A549 treated with ZK216348 at 1 μM for 4 hours (cell line): Measurements from ENCODE around the gene ELMO3. TPM values are rescaled to one million over a fixed set of nuclear protein-coding genes. Genes with fewer than 3 reads are reported as not detected.

Source experiments
- total RNA-seq: library from RNA; stranded (reverse); fragments of 200-300 nt; extraction: Qiagen RNA extraction; gene quantifications from 5 replicates; pipeline ENCODE4 v1.2.3, GENCODE V29; 2022; ENCODE audit warnings: low read depth

The ELMO3 gene
- total RNA-seq: 0.61 to 1.9 TPM (median 1.3 TPM) in 5 replicates

DNA sequence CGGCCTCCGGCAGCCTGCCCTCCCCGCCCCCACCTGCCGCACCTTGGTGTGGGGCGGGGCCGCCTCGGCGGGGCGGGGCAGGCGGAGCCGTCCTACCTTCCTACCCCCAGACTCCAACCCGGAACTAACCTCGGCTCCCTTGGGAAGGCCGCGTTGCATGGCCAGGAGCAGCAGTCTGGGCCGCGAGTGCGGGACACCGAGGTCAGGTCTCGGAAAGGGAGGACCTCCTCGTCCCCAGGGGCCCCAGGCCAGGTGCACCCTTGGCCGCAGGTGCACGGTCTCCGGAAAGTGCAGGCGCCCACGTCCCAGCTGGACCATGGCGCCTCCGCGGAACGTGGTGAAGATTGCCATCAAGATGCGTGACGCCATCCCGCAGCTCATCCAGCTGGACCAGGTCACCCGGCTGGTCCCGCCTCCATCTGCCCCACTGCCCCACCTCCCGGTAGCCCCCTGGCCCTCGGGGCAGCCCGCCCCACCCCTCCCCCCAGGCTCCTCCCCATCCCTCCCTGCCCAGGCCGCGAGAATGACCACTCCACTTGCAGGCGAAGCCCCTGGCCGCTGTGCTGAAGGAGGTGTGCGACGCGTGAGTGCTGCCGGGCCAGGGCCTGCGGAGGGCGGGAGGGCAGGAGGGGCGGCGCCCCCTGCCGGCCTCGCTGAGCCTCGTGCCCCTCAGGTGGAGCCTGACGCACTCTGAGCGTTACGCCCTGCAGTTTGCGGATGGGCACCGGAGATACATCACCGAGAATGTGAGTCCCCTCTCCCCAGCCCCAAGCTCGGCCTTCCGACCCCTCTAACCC is at the start of gene ELMO3:
ELMO3 (plus strand) TSS at position 121 of the 797 bp plus-strand sequence; CDS start at position 317, 196 bp downstream.

DNA sequence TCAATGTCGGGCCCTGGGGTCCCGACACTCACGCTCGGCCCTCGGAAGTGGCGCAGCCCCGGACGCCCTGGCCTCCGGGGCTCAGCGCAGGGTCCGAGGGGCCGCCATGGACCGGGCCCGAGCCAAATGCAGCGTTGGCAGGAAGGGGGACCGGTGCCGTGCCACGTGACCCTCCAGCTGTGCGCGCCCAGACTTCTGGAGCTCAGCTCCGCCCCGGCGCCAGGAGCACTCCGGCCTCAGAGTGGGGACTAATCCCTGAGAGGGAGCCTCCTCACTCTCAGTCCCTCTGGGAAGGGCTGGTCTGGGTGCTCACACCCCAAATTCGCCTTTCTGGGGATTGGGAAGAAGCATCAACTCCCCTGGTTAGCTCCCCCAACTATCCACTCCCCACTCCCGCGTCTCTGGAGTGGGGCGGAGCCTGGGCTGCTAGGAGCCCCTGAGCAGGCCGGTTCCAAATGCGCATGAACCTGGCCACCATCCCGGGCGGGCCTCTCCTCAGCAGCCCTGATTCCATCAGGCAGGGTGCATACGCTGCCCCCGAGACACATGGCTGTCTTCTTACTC is 48.0 kb upstream of the ELMO3 start, which contains the start of gene B3GNT9:
B3GNT9 (minus strand) TSS at position 166 of the 564 bp plus-strand sequence. CDS start 513 bp downstream, outside the sequence.

GRCh38 chr16:67164599-67165061 is 34.3 kb upstream of the ELMO3 start, which contains the start of gene HSF4:
TSS of gene HSF4 (plus strand) at chr16:67164745. CDS start at chr16:67164812, 67 bp downstream.

GRCh38 chr16:67170168-67170948 is 28.6 kb upstream of the ELMO3 start, which contains the start of gene NOL3:
TSS of gene NOL3 (plus strand) at chr16:67170538.

GRCh38 chr16:67183627-67184452 is 15.1 kb upstream of the ELMO3 start, which contains the start of gene MATCAP1:
TSS of gene MATCAP1 (minus strand) at chr16:67183963. CDS start at chr16:67180610, 3,353 bp downstream.

GRCh38 chr16:67190041-67190440 is 8.9 kb upstream of the ELMO3 start, which contains the start of gene EXOC3L1:
TSS of gene EXOC3L1 (minus strand) at chr16:67190136. CDS start at chr16:67189676, 460 bp downstream.

GRCh38 chr16:67191995-67192681 is 6.8 kb upstream of the ELMO3 start, which contains the start of gene E2F4:
TSS of gene E2F4 (plus strand) at chr16:67192155. CDS start at chr16:67192228, 73 bp downstream.

GRCh38 chr16:67226804-67227566 is 28.1 kb downstream of the ELMO3 start, which contains the start of gene TMEM208:
TSS of gene TMEM208 (plus strand) at chr16:67227130. CDS start at chr16:67227219, 89 bp downstream.

GRCh38 chr16:67247192-67248072 is 48.5 kb downstream of the ELMO3 start, which contains the start of gene FHOD1:
TSS of gene FHOD1 (minus strand) at chr16:67247481. CDS start at chr16:67247410, 71 bp downstream.

GRCh38 chr16:67248401-67249177 is 49.7 kb downstream of the ELMO3 start, which contains the start of gene SLC9A5:
TSS of gene SLC9A5 (plus strand) at chr16:67248979. CDS start at chr16:67249015, 36 bp downstream.

Other genes starting within 250 kb of the ELMO3 start
- 1.7 to 4.1 TPM (median 2.0 TPM) in 5 replicates for gene CES3, start 237.9 kb upstream of the ELMO3 start, total RNA-seq
- 1.4 to 3.0 TPM (median 2.4 TPM) in 5 replicates for gene CES4A, start 210.5 kb upstream of the ELMO3 start, total RNA-seq
- gene CBFB, start 170.0 kb upstream of the ELMO3 start, total RNA-seq: 43.7 to 61.8 TPM (median 54.2 TPM) in 5 replicates
- gene PHAF1, start 89.2 kb upstream of the ELMO3 start, total RNA-seq: 22.9 to 28.3 TPM (median 25.1 TPM) in 5 replicates
- gene B3GNT9, start 48.1 kb upstream of the ELMO3 start, total RNA-seq: 6.2 to 10.8 TPM (median 8.8 TPM) in 5 replicates
- 8.5 to 23.1 TPM (median 20.9 TPM) in 5 replicates for gene TRADD, start 39.2 kb upstream of the ELMO3 start, total RNA-seq
- 4.4 to 12.7 TPM (median 9.8 TPM) in 5 replicates for gene FBXL8, start 39.2 kb upstream of the ELMO3 start, total RNA-seq
- 10.2 to 23.3 TPM (median 14.8 TPM) in 5 replicates for gene HSF4, start 34.4 kb upstream of the ELMO3 start, total RNA-seq
- gene NOL3, start 28.6 kb upstream of the ELMO3 start, total RNA-seq: 54.6 to 75.8 TPM (median 68.3 TPM) in 5 replicates
- 3.7 to 7.9 TPM (median 6.9 TPM) in 5 replicates for gene MATCAP1, start 15.2 kb upstream of the ELMO3 start, total RNA-seq
- gene EXOC3L1, start 9.0 kb upstream of the ELMO3 start, total RNA-seq: 0.07 to 0.27 TPM (median 0.27 TPM) in 3 of 5 replicates, not detected in the others
- gene E2F4, start 7.0 kb upstream of the ELMO3 start, total RNA-seq: 64.0 to 101 TPM (median 98.3 TPM) in 5 replicates
- 78.6 to 99.6 TPM (median 92.1 TPM) in 5 replicates for gene TMEM208, start 28.0 kb downstream of the ELMO3 start, total RNA-seq
- gene FHOD1, start 48.4 kb downstream of the ELMO3 start, total RNA-seq: 34.5 to 67.0 TPM (median 52.3 TPM) in 5 replicates
- gene SLC9A5, start 49.8 kb downstream of the ELMO3 start, total RNA-seq: 1.0 to 2.1 TPM (median 1.6 TPM) in 5 replicates
- 11.2 to 17.2 TPM (median 15.7 TPM) in 5 replicates for gene PLEKHG4, start 80.4 kb downstream of the ELMO3 start, total RNA-seq
- 0.06 to 0.45 TPM in 2 of 5 replicates, not detected in the others for gene KCTD19, start 127.6 kb downstream of the ELMO3 start, total RNA-seq
- 0.21 to 0.41 TPM in 2 of 5 replicates, not detected in the others for gene LRRC36, start 127.7 kb downstream of the ELMO3 start, total RNA-seq
- gene TPPP3, start 194.4 kb downstream of the ELMO3 start, total RNA-seq: 7.5 to 12.4 TPM (median 12.3 TPM) in 5 replicates
- 3.7 to 7.1 TPM (median 5.9 TPM) in 5 replicates for gene ZDHHC1, start 217.3 kb downstream of the ELMO3 start, total RNA-seq
- 1.4 to 1.7 TPM (median 1.6 TPM) in 5 replicates for gene HSD11B2, start 232.0 kb downstream of the ELMO3 start, total RNA-seq